ENCODE measurements around the gene C1QTNF2. TPM values are rescaled to one million over a fixed set of nuclear protein-coding genes. Genes with fewer than 3 reads are reported as not detected.
A peak's percentile ranks its signal among the peaks of the same experiment; 100 is the strongest.

C1QTNF2 gene, protein sequence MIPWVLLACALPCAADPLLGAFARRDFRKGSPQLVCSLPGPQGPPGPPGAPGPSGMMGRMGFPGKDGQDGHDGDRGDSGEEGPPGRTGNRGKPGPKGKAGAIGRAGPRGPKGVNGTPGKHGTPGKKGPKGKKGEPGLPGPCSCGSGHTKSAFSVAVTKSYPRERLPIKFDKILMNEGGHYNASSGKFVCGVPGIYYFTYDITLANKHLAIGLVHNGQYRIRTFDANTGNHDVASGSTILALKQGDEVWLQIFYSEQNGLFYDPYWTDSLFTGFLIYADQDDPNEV
- 0.44 TPM in 1 of 2 replicates, not detected in the other for total RNA-seq (2012; rRNA removed)

DNA sequence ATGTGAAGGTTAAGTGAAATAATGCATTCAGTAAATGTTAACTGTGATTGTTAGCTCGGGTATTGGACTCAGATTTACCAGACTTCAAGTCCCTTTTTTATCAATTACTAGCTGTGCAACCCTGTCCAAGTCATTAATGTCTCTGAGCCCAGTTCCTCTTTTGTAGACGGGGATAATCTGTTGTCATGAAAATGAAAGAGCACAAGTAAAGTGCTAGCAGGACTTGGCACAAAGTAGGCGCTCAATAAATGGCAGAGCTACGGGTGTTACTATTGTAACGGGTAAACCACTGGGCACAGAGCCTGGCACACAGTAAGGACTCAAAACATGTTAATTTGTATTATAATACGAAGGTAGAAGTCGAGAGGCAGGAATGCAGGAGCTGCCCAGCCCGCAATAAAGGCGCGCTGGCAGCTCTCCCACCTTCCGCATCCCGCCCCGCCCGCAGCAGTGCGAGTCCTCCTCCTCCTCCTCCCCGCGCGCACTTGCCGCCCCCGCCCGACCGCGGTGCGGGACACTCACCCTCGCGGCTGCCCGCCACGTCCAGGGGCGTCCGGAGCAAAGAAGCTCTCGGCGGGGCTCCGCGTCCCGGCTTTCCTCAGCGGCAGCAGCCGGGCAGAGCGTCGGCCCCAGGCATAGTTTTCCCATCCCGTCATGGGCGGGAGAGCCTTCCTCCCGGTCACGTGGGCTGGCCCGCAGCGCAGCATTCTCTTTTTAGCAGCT, at the start of gene C1QTNF2:
C1QTNF2 (minus strand) TSS at position 637 of the 723 bp plus-strand sequence. CDS start 15,615 bp downstream, outside the sequence.
- peaks cover 9% of the 10 kb centered on the region for H3K4me1 ChIP-seq (ENCODE audit: control insufficient read depth, insufficient read depth, low read length)
- H3K9ac ChIP-seq (ENCODE audit: low read depth, low read length) = peak within 1 kb of the TSS; percentile 55
- no peaks in the 10 kb centered on the region for H3K36me3 ChIP-seq (ENCODE audit: insufficient read depth, low read length)
- peak within 1 kb of the TSS; percentile 89 for H3K4me2 ChIP-seq (ENCODE audit: low read length)
- H3K27me3 ChIP-seq (ENCODE audit: control insufficient read depth, insufficient read depth, low read length) = peaks cover 44% of the 10 kb centered on the region
- peak within 1 kb of the TSS; percentile 71 for H3K4me3 ChIP-seq (ENCODE audit: low read length)
- H3K9me3 ChIP-seq (replicated peaks; ENCODE audit: low read length) = no peaks in the 10 kb centered on the region

DNA sequence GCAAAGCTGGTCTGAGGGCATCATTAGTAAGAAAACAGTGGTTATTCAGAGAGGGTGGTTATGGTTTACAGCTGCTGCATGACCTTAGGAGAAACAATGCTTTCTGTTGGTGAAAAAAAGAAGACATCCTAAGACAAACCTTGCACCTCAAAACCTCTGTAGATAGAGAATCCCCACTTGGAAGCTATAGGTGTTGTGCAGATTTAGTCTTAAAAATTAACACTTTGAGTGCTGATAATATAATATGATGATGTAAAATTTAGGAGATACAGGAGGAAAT, 49.8 kb upstream of the C1QTNF2 start:
- Histone ChIP-seq H3K9ac (ENCODE audit: low read depth, low read length) (no peak overlapping the region), H3K9me3 (replicated peaks; ENCODE audit: low read length) (no peaks in the 10 kb centered on the region), H3K27me3 (ENCODE audit: control insufficient read depth, insufficient read depth, low read length) (no peaks in the 10 kb centered on the region), H3K4me3 (ENCODE audit: low read length) (no peak overlapping the region), H3K4me1 (ENCODE audit: control insufficient read depth, insufficient read depth, low read length) (peaks cover 42% of the 10 kb centered on the region), H3K36me3 (ENCODE audit: insufficient read depth, low read length) (no peaks in the 10 kb centered on the region), H3K4me2 (ENCODE audit: low read length) (no peak overlapping the region)

DNA sequence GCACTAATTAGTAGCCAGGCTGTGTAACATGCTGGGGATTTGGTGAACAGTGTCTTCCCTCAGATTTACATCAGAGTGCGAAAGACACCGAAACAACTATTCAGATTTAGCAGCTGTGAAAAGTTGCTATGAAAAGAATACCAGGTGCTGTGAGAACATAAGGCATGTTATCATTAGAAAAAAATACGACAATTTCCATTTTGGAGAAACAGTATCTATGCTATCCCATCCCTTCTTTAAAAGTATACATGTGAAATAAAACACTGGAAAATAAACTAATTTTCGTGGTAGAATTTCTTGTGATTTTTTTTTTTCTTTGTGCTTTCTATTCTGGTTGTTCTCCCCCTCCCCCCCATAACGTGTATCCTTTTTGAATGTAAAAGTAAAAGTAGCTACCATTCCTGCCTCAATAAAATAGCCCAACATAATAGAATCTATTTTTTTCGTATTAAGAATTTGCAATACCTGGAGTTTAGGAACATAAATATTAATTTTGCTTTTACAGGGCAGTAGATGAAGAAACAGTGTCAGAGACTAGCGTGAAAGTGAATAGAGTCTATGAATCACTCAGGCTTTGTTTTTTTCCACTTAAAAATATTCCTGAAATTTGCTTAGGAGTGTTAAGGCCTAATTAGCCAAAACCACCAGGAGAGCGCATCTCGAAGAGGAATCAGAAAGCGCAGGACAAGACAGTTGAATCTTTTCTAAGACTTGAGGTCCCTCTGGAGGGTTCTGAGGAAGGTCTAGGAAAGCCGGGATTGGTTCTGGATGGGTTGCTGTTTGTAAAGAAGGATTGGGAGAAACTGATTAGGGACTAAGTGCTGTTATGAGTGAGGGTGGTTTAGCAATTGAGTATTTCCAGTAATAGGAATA, 49.3 kb upstream of the C1QTNF2 start:
- Histone ChIP-seq H3K9me3 (replicated peaks; ENCODE audit: low read length) (no peaks in the 10 kb centered on the region), H3K4me1 (ENCODE audit: control insufficient read depth, insufficient read depth, low read length) (peaks cover 36% of the 10 kb centered on the region), H3K4me3 (ENCODE audit: low read length) (peak overlapping the region; percentile 82), H3K4me2 (ENCODE audit: low read length) (peak overlapping the region; percentile 85), H3K36me3 (ENCODE audit: insufficient read depth, low read length) (peaks cover 2% of the 10 kb centered on the region), H3K9ac (ENCODE audit: low read depth, low read length) (peak overlapping the region; percentile 91), H3K27me3 (ENCODE audit: control insufficient read depth, insufficient read depth, low read length) (no peaks in the 10 kb centered on the region)

DNA sequence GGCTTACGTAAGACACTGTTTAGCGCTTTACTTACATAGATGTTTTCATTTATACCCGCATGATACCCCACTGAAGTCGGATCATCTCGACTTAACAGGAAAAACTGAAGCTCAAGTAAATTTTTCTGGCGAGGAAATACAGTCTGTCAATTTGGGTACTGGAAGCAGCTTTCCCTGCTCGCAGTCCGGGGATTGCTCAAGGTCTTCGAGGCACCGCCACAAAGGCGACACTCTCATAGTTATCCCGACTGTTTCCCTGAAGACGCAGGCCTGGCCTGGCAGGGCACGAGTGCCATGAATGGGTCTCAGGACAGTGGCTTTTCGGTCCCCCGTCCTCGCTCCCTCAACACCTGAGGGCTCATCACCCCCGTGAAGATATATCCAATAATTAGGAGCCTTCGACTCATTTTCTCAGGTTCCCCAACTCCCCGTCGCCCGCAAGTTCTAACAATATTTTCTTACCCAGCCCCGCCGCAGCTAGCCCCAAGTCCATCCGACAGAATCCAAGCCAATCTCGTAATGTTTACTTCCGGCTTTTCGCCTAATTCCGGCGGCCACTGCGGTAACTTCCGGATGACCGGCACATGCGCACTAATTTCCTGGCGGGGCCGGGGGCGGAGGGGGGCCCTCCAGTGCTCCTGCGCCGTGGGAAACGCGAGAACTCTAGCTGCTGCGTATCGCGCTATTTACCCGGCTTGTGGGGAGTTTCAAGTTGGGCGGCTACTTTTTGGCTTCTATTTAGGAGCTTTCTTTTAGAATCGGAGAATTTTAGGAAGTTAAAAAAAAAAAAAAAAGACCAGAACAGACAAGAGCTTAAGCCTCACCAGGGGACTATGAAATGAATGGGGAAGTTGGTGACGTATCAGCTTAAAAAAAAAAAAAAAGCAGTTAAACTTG, 48.4 kb upstream of the C1QTNF2 start, which contains the start of gene SLU7:
SLU7 (minus strand) TSS at position 521 of the 897 bp plus-strand sequence. CDS start 3,787 bp downstream, outside the sequence.
- Histone ChIP-seq H3K4me1 (ENCODE audit: control insufficient read depth, insufficient read depth, low read length) (peaks cover 27% of the 10 kb centered on the region), H3K36me3 (ENCODE audit: insufficient read depth, low read length) (peaks cover 9% of the 10 kb centered on the region), H3K4me3 (ENCODE audit: low read length) (peak within 1 kb of the TSS; percentile 82), H3K27me3 (ENCODE audit: control insufficient read depth, insufficient read depth, low read length) (no peaks in the 10 kb centered on the region), H3K4me2 (ENCODE audit: low read length) (peak within 1 kb of the TSS; percentile 85), H3K9ac (ENCODE audit: low read depth, low read length) (peak within 1 kb of the TSS; percentile 91), H3K9me3 (replicated peaks; ENCODE audit: low read length) (no peaks in the 10 kb centered on the region)

DNA sequence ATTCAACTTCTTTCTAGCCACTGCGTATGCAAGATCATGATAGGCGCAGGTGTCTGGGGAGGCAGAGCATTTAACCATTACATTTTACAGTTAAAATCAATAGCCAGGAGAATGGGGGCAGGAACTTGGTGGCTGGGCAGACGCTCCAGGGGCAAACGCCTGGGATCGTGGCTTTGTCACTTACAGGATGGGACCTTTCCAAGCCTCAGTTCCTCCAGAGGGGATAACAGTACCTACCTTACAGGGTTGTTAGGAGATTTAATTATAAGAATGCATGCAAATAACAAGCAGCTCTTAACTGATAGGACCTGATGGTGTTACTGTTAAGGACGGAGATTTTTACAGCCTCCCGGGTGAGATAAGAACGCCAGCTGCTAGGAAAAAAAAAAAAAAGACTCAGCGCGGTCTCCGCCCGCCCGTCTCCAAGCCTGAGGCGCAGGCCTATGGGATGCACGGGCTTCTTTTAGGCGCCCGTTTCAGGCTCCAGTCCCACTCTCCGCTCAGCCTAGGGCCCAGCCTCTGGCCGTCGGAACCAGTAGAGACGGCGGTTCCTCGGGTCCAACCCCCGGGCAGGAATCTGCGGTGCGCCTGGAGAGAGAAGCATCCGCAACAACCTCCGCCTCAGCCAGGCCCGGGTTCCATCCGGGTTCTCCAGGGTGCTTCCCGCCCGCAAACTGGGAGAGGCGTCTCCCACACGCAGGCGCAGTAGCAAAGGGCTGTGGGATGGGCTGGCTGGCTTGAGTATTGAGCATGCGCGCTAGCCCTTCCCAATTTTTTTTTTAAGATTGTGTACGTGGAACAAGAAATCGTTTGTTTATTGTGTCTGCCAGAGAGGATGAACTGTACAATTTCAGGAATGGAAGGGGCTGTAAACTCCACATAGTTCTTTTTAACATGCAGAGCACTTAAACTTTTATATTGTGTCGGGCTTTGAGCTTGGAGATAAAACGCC, 29.3 kb upstream of the C1QTNF2 start, which contains the start of gene FAM200C:
FAM200C (minus strand) TSS at position 653 of the 952 bp plus-strand sequence. CDS start 4,564 bp downstream, outside the sequence.
- peak within 1 kb of the TSS; percentile 94 for H3K4me2 ChIP-seq (ENCODE audit: low read length)
- peaks cover 26% of the 10 kb centered on the region for H3K36me3 ChIP-seq (ENCODE audit: insufficient read depth, low read length)
- peak within 1 kb of the TSS; percentile 85 for H3K4me3 ChIP-seq (ENCODE audit: low read length)
- no peaks in the 10 kb centered on the region for H3K27me3 ChIP-seq (ENCODE audit: control insufficient read depth, insufficient read depth, low read length)
- peak within 1 kb of the TSS; percentile 98 for H3K9ac ChIP-seq (ENCODE audit: low read depth, low read length)
- no peaks in the 10 kb centered on the region for H3K9me3 ChIP-seq (replicated peaks; ENCODE audit: low read length)
- H3K4me1 ChIP-seq (ENCODE audit: control insufficient read depth, insufficient read depth, low read length) = peaks cover 8% of the 10 kb centered on the region

DNA sequence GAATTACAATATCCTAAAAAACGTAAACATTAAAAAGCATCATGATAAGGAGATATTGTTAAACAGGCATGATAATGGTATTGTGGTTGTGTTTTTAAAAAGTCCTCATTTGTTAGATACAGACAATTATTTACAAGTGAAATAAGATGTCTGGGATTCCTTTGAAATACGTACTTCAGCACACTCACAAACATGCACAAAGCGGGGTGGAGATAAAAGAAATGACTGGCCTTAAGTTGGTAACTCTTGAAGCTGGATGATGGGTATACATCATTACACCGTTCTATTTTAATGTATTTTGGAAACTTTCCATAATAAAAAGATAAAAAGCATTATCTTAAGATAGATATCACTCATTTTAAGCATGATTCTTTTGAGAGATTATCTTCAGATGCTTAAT, 28.4 kb upstream of the C1QTNF2 start:
- peak overlapping the region; percentile 94 for H3K4me2 ChIP-seq (ENCODE audit: low read length)
- no peaks in the 10 kb centered on the region for H3K9me3 ChIP-seq (replicated peaks; ENCODE audit: low read length)
- peaks cover 19% of the 10 kb centered on the region for H3K36me3 ChIP-seq (ENCODE audit: insufficient read depth, low read length)
- no peaks in the 10 kb centered on the region for H3K27me3 ChIP-seq (ENCODE audit: control insufficient read depth, insufficient read depth, low read length)
- peak overlapping the region; percentile 85 for H3K4me3 ChIP-seq (ENCODE audit: low read length)
- peak overlapping the region; percentile 98 for H3K9ac ChIP-seq (ENCODE audit: low read depth, low read length)
- H3K4me1 ChIP-seq (ENCODE audit: control insufficient read depth, insufficient read depth, low read length) = peaks cover 8% of the 10 kb centered on the region

DNA sequence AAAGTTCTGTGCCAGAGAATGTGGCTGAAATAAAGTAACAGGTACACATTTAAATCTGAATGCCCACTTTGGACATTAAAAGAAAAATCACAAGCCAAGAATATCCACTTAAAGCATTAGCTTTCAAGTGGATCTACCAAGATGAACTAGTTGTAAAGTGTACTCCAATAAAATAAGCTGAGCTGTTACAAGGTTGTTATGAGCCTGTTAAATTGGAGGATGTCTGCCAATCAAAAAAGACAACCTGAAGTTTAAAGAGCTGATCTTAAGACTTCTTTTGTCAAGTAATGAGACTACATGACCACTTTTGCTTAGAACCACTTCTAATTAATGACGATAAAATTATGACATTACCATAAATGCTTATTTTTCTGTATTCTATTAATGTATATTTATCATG, 27.1 kb upstream of the C1QTNF2 start:
- Histone ChIP-seq H3K36me3 (ENCODE audit: insufficient read depth, low read length) (peaks cover 9% of the 10 kb centered on the region), H3K27me3 (ENCODE audit: control insufficient read depth, insufficient read depth, low read length) (no peaks in the 10 kb centered on the region), H3K9me3 (replicated peaks; ENCODE audit: low read length) (no peaks in the 10 kb centered on the region), H3K4me2 (ENCODE audit: low read length) (no peak overlapping the region), H3K4me1 (ENCODE audit: control insufficient read depth, insufficient read depth, low read length) (peaks cover 8% of the 10 kb centered on the region), H3K4me3 (ENCODE audit: low read length) (no peak overlapping the region), H3K9ac (ENCODE audit: low read depth, low read length) (no peak overlapping the region)

DNA sequence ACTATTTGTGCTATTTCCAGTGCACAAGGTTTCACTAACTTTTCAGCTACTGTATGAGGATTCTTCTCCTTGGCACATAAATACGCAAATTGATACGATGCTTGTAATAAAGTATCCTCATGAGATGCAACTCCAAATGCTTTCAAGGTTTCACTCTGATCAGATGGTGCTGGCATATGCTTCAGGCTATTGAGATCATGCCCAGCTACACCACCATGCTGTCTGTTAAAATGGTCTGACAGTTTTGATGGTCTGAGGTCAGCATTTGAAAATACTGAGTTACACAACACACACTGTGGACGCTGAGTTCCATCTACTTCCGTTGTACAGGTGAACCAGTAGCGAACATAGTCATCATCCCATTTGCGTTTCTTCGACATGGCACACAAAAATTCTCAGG, 24.7 kb upstream of the C1QTNF2 start:
- no peak overlapping the region for H3K4me2 ChIP-seq (ENCODE audit: low read length)
- peaks cover 4% of the 10 kb centered on the region for H3K4me1 ChIP-seq (ENCODE audit: control insufficient read depth, insufficient read depth, low read length)
- no peaks in the 10 kb centered on the region for H3K27me3 ChIP-seq (ENCODE audit: control insufficient read depth, insufficient read depth, low read length)
- no peak overlapping the region for H3K4me3 ChIP-seq (ENCODE audit: low read length)
- H3K9ac ChIP-seq (ENCODE audit: low read depth, low read length) = no peak overlapping the region
- H3K9me3 ChIP-seq (replicated peaks; ENCODE audit: low read length) = no peaks in the 10 kb centered on the region
- H3K36me3 ChIP-seq (ENCODE audit: insufficient read depth, low read length) = peaks cover 5% of the 10 kb centered on the region

DNA sequence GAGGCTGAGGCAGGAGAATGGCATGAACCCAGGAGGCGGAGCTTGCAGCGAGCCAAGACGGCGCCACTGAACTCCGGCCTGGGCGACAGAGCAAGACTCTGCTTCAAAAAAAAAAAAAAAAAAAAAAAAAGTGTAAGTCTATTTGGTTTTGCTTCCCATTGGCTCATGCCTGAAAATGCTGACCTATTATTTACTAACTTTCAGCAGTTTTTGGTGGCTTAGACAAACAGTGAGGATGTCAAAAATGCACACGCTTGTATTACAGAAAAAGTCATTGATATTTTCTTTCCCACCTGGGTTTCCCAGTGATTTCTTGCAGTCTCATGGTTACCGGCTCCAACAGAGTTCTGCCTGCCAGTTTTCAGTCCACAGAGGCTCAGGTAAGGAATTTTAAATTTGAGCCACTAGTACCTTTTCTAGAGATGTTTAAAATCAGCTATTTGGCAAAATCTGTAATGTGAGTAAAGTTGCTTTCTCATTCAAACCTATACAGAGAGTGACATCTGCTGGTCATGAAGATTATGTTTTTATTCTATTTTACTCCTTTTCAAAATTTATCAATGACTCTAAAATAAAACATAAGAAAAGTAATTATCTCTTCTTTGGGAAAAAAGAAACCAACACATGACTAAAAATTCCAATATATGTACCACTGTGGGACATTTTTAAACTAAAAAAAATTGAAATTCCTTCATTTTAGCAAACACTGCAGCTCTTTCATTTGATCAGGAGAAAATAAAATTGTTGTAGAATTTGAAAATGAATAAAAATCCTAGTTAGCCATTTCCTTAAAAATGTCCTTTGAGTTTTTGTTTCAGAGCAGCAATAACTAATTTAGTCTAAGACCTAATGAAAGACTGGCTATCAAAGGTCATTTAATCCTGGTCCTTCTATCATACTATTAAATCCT, 20.6 kb upstream of the C1QTNF2 start:
- Histone ChIP-seq H3K4me1 (ENCODE audit: control insufficient read depth, insufficient read depth, low read length) (no peaks in the 10 kb centered on the region), H3K9me3 (replicated peaks; ENCODE audit: low read length) (peaks cover 5% of the 10 kb centered on the region)

More for the DNA sequence above, 20.6 kb upstream of the C1QTNF2 start:
- Histone ChIP-seq H3K4me3 (ENCODE audit: low read length) (no peak overlapping the region), H3K36me3 (ENCODE audit: insufficient read depth, low read length) (peaks cover 5% of the 10 kb centered on the region), H3K9ac (ENCODE audit: low read depth, low read length) (no peak overlapping the region), H3K27me3 (ENCODE audit: control insufficient read depth, insufficient read depth, low read length) (no peaks in the 10 kb centered on the region), H3K4me2 (ENCODE audit: low read length) (no peak overlapping the region)
